ENCODE data around the gene SFI1. TPM values are rescaled to one million over a fixed set of nuclear protein-coding genes. Genes with fewer than 3 reads are reported as not detected.
A peak's percentile ranks its signal among the peaks of the same experiment; 100 is the strongest.

The SFI1 gene
- total RNA-seq, 4 donors from 2014 or later, result 10.2 to 44.1 (median 33.3) TPM

DNA sequence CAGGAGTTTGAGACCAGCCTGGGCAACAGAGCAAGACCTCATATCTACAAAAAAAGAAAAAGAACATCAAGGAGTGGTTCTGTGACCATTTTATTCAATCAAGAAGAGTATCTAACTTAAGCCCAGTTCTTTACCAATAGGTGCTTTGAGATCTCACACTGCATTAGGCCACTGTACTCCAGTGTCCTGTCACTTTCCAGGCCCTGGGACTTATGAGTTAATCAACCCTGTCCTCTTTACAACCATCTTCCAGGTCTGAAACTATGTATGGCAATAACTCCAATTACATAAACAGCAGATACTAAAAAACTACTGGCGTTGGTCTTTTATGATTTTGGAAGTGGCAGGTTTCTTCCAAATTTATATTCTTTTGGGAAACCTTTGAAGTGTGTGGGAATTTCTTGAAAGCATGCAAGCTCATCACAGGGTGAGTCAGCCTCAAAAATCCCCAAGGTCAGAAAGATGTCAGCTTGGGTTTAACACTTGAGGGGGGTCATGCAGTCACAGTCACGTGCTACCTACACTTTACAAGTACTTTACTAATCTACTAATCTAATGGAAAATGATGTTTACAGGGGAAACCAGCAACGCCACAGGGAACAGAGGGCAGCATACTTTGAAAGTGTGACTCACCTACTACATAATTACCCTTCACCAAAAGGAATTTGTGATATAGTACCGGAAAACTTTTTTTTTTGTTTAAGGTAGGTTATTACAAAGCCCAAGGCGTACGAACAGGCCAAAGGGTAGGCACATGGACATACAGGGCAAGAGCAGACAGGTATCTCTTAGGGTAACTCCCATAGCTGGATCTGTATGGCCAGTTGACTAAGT lies 150.1 kb downstream of the SFI1 start:
- Histone ChIP-seq H3K36me3 (no peaks in the 10 kb centered on the region), H3K4me1 (no peaks in the 10 kb centered on the region), H3K9me3 (no peaks in the 10 kb centered on the region), H3K4me3 (no peak overlapping the region), H3K27me3 (no peaks in the 10 kb centered on the region), H3K27ac (peak overlapping the region; percentile 65 to 66)
- intact Hi-C loops (cut with DNase I; ENCODE audit: low total_unique reads), result no loop called here
- TF ChIP-seq POLR2A (IDR thresholded peaks at IDR 0.05), result no peak
- TF ChIP-seq CTCF (IDR thresholded peaks at IDR 0.05), result no peak
- DNase-seq, result peak in 1 of 2 donors; percentile 47

DNA sequence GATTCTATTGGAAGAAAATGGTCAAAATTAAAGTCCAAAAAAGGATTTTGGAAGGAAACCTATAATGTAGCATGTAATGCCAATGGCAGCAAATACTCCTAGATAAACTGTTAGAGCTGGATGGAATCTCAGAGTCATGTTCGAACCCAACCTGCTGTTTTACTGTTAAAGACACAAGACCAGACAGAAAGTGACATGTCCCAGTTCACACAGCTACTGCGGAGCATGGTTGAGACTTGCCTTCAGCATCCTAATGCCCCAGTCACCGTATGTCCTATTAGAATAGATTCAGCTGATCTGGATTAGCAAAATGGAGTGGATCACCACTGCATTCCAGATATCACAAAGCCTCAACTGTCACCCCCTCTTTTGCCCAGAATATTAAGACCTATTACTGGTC lies 150.7 kb downstream of the SFI1 start:
- no peaks in the 10 kb centered on the region for H3K27me3 ChIP-seq
- H3K27ac ChIP-seq, result peak overlapping the region; percentile 65 to 66
- H3K9me3 ChIP-seq, result no peaks in the 10 kb centered on the region
- no peak overlapping the region for H3K4me3 ChIP-seq
- no peaks in the 10 kb centered on the region for H3K36me3 ChIP-seq
- no peak for TF ChIP-seq POLR2A (IDR thresholded peaks at IDR 0.05)
- TF ChIP-seq CTCF (IDR thresholded peaks at IDR 0.05), result no peak
- intact Hi-C loops (cut with DNase I; ENCODE audit: low total_unique reads), result no loop called here
- no peak for DNase-seq
- no peaks in the 10 kb centered on the region for H3K4me1 ChIP-seq

GRCh38 chr22:31647523-31648320 lies 151.4 kb downstream of the SFI1 start:
- TF ChIP-seq CTCF (IDR thresholded peaks at IDR 0.05) (no peak), POLR2A (IDR thresholded peaks at IDR 0.05) (no peak)
- H3K27me3 ChIP-seq, result no peaks in the 10 kb centered on the region
- intact Hi-C loops (cut with DNase I; ENCODE audit: low total_unique reads), result no loop called here
- peak overlapping the region in 1 of 2 donors; percentile 65 for H3K27ac ChIP-seq
- no peak overlapping the region for H3K4me3 ChIP-seq
- no peaks in the 10 kb centered on the region for H3K9me3 ChIP-seq
- DNase-seq, result no peak
- H3K36me3 ChIP-seq, result no peaks in the 10 kb centered on the region
- no peaks in the 10 kb centered on the region for H3K4me1 ChIP-seq

DNA sequence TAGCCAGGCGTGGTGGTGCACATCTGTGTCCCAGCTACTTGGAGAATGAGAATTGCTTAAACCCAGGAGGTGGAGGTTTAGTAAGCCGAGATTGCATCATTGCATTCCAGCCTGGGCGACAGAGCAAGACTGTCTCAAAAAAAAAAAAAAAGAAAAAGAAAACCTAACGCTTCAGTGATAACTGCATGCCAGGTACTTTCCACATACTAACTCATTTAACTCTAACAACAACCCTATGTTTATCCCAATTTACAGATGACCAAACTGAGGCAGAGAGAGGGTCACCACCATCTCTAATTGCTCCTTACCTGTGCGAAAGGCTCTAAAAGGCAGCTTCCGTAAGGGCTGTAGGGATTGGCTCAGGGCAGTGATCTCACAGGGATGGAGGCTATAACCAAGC lies 154.1 kb downstream of the SFI1 start:
- H3K27me3 ChIP-seq, result no peaks in the 10 kb centered on the region
- no peaks in the 10 kb centered on the region for H3K4me1 ChIP-seq
- H3K36me3 ChIP-seq, result no peaks in the 10 kb centered on the region
- intact Hi-C loops (cut with DNase I; ENCODE audit: low total_unique reads), result no loop called here
- peak in 1 of 2 donors; percentile 41 for DNase-seq
- TF ChIP-seq CTCF (IDR thresholded peaks at IDR 0.05) (no peak), POLR2A (IDR thresholded peaks at IDR 0.05) (no peak)
- no peaks in the 10 kb centered on the region for H3K9me3 ChIP-seq
- H3K27ac ChIP-seq, result peak overlapping the region in 1 of 2 donors; percentile 28
- no peak overlapping the region for H3K4me3 ChIP-seq

- Histone ChIP-seq H3K9me3 (no peaks in the 10 kb centered on the region), H3K4me3 (no peak overlapping the region), H3K36me3 (no peaks in the 10 kb centered on the region), H3K27me3 (no peaks in the 10 kb centered on the region), H3K27ac (no peak overlapping the region), H3K4me1 (no peaks in the 10 kb centered on the region)
- TF ChIP-seq POLR2A (IDR thresholded peaks at IDR 0.05), result no peak
- no peak for TF ChIP-seq CTCF (IDR thresholded peaks at IDR 0.05)
- intact Hi-C loops (cut with DNase I; ENCODE audit: low total_unique reads), result no loop called here
- no peak for DNase-seq
Observed at GRCh38 chr22:31651664-31652063, 155.3 kb downstream of the SFI1 start.
